SK-N-SH (cell line): ENCODE measurements around the gene OR51V1.

ENCODE experiments used
- ELF1 ChIP-seq: IDR thresholded peaks from 2 replicates; pipeline ENCODE4 v1.4.0; 2012
- EP300 ChIP-seq, 2 experiments: IDR thresholded peaks; 2 replicates each; pipeline versions ENCODE4 v1.4.0 to v1.6.1; 2012; ENCODE audit warnings: borderline replicate concordance in 1 of 2, low read depth in 1 of 2, low read length in 1 of 2
- FOSL2 ChIP-seq: IDR thresholded peaks from 2 replicates; pipeline ENCODE4 v1.4.0; 2012; ENCODE audit warnings: low read depth, mild to moderate bottlenecking, moderate library complexity, borderline replicate concordance
- GABPA ChIP-seq: IDR thresholded peaks from 2 replicates; pipeline ENCODE4 v1.4.0; 2012; ENCODE audit warnings: low read depth, mild to moderate bottlenecking
- POLR2AphosphoS5 ChIP-seq: IDR thresholded peaks from 2 replicates; pipeline ENCODE4 v1.6.1; 2012; ENCODE audit warnings: low read depth, low read length
- RAD21 ChIP-seq: IDR thresholded peaks from 2 replicates; pipeline ENCODE4 v1.6.1; 2012; ENCODE audit warnings: mild to moderate bottlenecking, low read length
- RCOR1 ChIP-seq: fragments of 150-350 bp; IDR thresholded peaks from 2 replicates; pipeline ENCODE4 v1.6.1; 2017; ENCODE audit warnings: antibody characterized with exemption, low read length
- TAF1 ChIP-seq: IDR thresholded peaks from 2 replicates; pipeline ENCODE4 v1.6.1; 2012; ENCODE audit warnings: low read depth, mild to moderate bottlenecking, low read length, moderate library complexity, borderline replicate concordance
- TEAD4 ChIP-seq: IDR thresholded peaks from 2 replicates; pipeline ENCODE4 v1.4.0; 2012; ENCODE audit warnings: mild to moderate bottlenecking, borderline replicate concordance; ENCODE audit not compliant: insufficient read depth
- YY1 ChIP-seq: IDR thresholded peaks from 2 replicates; pipeline ENCODE4 v1.4.0; 2012; ENCODE audit warnings: low read depth, mild to moderate bottlenecking
- TF ChIP-seq, protein P1 (sequence below): fragments of 200-600 bp; sonication (generic); IDR thresholded peaks from 2 replicates; pipeline ENCODE4 v1.6.1; 2017; ENCODE audit warnings: antibody characterized with exemption, mild to moderate bottlenecking, moderate library complexity
- TF ChIP-seq, protein P2 (sequence below): IDR thresholded peaks from 2 replicates; pipeline ENCODE4 v1.6.1; 2012; ENCODE audit warnings: mild to moderate bottlenecking, low read depth, low read length, moderate library complexity

DNA sequence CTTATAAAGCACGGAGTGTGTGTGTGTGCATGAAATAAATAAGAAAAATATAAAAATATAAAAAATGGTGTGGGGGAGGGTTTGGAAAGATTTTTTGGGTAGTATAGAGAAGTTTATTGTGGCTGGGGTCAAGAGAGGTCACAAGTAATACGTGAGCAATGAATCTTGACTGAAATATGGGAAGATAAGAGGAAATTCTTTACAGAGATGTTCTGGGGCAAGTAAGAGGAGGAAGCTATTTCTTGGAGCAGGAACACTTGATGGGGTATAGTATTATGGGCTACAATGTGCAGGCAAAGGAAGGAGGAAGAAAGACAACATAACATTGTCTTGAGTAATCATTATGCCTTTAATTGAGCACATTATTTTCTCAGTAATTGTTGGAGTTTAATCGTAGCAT, 31.7 kb upstream of the OR51V1 start:
- no peak for TF ChIP-seq YY1
- TF ChIP-seq, protein P1, sequence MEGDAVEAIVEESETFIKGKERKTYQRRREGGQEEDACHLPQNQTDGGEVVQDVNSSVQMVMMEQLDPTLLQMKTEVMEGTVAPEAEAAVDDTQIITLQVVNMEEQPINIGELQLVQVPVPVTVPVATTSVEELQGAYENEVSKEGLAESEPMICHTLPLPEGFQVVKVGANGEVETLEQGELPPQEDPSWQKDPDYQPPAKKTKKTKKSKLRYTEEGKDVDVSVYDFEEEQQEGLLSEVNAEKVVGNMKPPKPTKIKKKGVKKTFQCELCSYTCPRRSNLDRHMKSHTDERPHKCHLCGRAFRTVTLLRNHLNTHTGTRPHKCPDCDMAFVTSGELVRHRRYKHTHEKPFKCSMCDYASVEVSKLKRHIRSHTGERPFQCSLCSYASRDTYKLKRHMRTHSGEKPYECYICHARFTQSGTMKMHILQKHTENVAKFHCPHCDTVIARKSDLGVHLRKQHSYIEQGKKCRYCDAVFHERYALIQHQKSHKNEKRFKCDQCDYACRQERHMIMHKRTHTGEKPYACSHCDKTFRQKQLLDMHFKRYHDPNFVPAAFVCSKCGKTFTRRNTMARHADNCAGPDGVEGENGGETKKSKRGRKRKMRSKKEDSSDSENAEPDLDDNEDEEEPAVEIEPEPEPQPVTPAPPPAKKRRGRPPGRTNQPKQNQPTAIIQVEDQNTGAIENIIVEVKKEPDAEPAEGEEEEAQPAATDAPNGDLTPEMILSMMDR: no peak
- no peak for TF ChIP-seq TAF1
- TF ChIP-seq, protein P2, sequence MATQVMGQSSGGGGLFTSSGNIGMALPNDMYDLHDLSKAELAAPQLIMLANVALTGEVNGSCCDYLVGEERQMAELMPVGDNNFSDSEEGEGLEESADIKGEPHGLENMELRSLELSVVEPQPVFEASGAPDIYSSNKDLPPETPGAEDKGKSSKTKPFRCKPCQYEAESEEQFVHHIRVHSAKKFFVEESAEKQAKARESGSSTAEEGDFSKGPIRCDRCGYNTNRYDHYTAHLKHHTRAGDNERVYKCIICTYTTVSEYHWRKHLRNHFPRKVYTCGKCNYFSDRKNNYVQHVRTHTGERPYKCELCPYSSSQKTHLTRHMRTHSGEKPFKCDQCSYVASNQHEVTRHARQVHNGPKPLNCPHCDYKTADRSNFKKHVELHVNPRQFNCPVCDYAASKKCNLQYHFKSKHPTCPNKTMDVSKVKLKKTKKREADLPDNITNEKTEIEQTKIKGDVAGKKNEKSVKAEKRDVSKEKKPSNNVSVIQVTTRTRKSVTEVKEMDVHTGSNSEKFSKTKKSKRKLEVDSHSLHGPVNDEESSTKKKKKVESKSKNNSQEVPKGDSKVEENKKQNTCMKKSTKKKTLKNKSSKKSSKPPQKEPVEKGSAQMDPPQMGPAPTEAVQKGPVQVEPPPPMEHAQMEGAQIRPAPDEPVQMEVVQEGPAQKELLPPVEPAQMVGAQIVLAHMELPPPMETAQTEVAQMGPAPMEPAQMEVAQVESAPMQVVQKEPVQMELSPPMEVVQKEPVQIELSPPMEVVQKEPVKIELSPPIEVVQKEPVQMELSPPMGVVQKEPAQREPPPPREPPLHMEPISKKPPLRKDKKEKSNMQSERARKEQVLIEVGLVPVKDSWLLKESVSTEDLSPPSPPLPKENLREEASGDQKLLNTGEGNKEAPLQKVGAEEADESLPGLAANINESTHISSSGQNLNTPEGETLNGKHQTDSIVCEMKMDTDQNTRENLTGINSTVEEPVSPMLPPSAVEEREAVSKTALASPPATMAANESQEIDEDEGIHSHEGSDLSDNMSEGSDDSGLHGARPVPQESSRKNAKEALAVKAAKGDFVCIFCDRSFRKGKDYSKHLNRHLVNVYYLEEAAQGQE: no peak
- no peak for TF ChIP-seq RCOR1
- no peak for TF ChIP-seq POLR2AphosphoS5
- no peak for TF ChIP-seq RAD21
- no peak for TF ChIP-seq TEAD4
- no peak for TF ChIP-seq FOSL2
- no peak for TF ChIP-seq GABPA
- TF ChIP-seq ELF1: no peak
- no peak for TF ChIP-seq EP300 (IDR thresholded peaks at IDR 0.05; ENCODE audit: borderline replicate concordance in 1 of 2, low read depth in 1 of 2, low read length in 1 of 2)
